GM13976 (cell line): ENCODE results near the gene ROR2.
"Not testable (repeated sequence)": the region's sequence is repeated elsewhere in the genome, so short reads cannot be mapped to it uniquely, and the experiment has no call there.

ENCODE experiments used
- DNase-seq: peaks from one replicate; pipeline ENCODE4 v3.0.0; 2012; ENCODE audit warnings: low spot score
- in situ Hi-C: fragments of 300-500 bp; cut with MboI; formaldehyde crosslinking; loops from one replicate; pipeline ENCODE4 v1.12.0; 2022; ENCODE audit warnings: low sequenced_read_pairs, mixed read lengths, inconsistent platforms; ENCODE audit not compliant: unreplicated experiment
- TF ChIP-seq, protein P1 (sequence below): IDR thresholded peaks from 2 replicates; pipeline ENCODE4 v1.5.1; 2012; ENCODE audit warnings: borderline replicate concordance, mild to moderate bottlenecking; ENCODE audit not compliant: insufficient read depth; ENCODE audit errors: extremely low read depth, missing control alignments, control extremely low read depth

ROR2 gene

DNA sequence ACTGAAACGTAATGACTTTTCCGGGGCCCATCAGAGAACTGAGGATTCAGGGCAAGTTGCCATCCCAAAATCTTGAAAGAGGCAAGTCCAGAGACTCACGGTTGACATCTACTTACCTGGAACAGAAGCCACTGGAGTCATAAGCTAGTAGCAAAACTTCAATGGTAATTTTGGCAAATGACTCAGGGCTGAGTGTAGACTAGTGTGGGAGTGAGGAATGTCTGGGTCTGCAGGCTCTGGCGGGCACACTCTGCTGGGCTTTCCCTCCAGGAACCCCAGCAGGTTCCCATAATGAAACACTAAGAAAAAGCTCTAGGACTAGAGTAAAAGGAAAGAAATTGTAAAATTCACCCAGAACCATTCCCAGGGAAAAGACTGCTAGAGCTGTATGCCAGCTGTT lies 403.5 kb downstream of the ROR2 start:
- DNase-seq, result no peak
- TF ChIP-seq, protein P1, sequence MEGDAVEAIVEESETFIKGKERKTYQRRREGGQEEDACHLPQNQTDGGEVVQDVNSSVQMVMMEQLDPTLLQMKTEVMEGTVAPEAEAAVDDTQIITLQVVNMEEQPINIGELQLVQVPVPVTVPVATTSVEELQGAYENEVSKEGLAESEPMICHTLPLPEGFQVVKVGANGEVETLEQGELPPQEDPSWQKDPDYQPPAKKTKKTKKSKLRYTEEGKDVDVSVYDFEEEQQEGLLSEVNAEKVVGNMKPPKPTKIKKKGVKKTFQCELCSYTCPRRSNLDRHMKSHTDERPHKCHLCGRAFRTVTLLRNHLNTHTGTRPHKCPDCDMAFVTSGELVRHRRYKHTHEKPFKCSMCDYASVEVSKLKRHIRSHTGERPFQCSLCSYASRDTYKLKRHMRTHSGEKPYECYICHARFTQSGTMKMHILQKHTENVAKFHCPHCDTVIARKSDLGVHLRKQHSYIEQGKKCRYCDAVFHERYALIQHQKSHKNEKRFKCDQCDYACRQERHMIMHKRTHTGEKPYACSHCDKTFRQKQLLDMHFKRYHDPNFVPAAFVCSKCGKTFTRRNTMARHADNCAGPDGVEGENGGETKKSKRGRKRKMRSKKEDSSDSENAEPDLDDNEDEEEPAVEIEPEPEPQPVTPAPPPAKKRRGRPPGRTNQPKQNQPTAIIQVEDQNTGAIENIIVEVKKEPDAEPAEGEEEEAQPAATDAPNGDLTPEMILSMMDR, result no peak
- in situ Hi-C loops, result no loop called here

GRCh38 chr9:91541734-91542133 lies 408.3 kb downstream of the ROR2 start:
- in situ Hi-C loops, result no loop called here
- no peak for DNase-seq
- TF ChIP-seq, protein P1, result no peak

- DNase-seq, in situ Hi-C loops: not testable (repeated sequence)
These were observed 409.5 kb downstream of the ROR2 start for GRCh38 chr9:91540506-91540905.

- TF ChIP-seq, protein P1, result no peak
- no peak for DNase-seq
- in situ Hi-C loops, result no loop called here
These were observed 413.8 kb downstream of the ROR2 start for GRCh38 chr9:91536211-91536691.

DNA sequence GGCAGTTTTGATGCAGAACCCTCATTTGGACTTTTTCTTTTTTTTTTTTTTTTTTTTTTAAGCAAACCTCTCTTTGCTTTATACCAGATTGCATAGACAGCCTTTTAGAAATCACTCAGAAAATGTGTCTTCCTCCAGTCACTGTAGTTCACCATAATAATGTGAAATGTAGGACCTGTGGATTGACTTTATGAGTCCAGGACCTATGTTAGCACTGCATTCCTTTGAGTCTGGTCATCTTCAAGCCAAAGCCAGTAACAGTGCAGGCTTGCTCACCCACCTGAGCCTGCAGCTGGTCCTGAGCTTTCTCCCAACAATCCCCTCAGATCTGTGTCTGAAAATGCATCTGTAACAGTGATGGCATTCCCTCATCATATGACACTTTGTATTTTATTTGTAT lies 415.7 kb downstream of the ROR2 start:
- in situ Hi-C loops, result no loop called here
- no peak for DNase-seq
- TF ChIP-seq, protein P1, result no peak

DNA sequence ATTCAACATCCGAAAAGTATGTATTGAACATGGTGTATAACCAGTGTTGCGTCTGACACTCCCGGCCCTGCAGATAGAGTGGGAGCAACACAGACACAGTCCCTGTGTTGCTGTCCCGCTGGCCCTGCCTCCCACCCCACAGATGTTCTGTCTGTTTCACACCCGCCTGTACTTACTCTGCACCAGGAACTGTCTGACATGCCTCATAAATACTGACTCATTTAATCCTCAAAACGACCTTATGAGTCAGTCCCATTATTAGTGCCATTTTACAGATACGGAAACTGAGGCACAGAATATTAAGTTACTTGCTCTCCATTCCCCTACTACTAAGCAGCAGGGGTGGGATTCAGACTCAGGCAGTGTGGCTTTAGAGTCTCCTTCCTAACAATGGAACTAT lies 416.6 kb downstream of the ROR2 start:
- no peak for DNase-seq
- TF ChIP-seq, protein P1, result no peak
- in situ Hi-C loops, result no loop called here

- TF ChIP-seq, protein P1, result no peak
- in situ Hi-C loops, result no loop called here
These were observed 417.7 kb downstream of the ROR2 start for GRCh38 chr9:91532325-91532724.

DNA sequence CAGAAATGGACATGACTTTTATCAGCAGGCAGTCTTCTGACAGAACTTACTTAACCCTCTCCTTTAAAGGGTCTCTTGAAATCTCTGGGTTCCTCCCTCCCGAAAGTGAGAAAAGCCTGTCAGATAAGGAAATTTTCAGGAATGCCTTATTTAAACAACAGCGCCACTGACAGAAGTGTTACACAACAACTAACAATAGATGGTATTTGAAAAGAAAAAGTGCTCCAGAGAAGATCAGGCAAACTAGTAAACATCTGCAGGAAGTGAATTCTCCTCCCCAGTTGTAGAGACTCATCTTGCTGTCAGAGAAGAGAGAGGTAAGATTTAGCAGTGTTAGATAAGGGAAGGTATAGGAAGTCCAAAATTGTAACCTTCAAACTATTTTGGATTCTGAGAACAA lies 419.2 kb downstream of the ROR2 start:
- DNase-seq, result no peak
- TF ChIP-seq, protein P1, result no peak
- in situ Hi-C loops, result no loop called here

More at GRCh38 chr9:91532325-91532724, 417.7 kb downstream of the ROR2 start:
- no peak for DNase-seq
